Measurements from ENCODE around the gene ARL3.

DNA sequence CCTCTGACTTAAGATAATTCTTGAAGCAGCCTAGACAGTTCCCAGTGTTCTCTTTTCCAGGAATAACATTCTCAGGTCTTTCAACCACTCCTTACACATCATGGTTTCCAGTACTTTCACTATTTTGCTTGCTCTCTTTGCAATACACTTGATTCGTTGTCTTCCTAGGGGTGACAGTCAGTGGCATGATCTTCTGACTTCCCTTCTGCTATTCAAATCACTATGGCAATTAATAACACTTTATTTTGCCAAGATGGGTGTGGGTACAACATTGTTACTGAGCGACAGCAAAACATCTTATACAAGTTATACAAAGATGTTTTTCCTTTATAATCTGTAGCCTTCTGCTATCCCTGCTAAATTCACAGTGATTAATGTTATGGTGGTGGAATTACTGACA lies 15.3 kb downstream of the ARL3 start:
- no peak for TF ChIP-seq CTCF (IDR thresholded peaks at IDR 0.05 in 2 of 3, conservative IDR thresholded peaks at IDR 0.05 in 1 of 3; ENCODE audit: borderline replicate concordance in 1 of 3, insufficient read depth in 1 of 3, low read depth in 2 of 3, low read length in 2 of 3)
- no peak for TF ChIP-seq EZH2 (IDR thresholded peaks at IDR 0.05)
- no peak for TF ChIP-seq SP1 (IDR thresholded peaks at IDR 0.05; ENCODE audit: low read depth)

Data from HCT116 (cell line).